GM20000 (cell line): ENCODE data around the gene SOAT2.

ENCODE experiments used
- DNase-seq: peaks from one replicate; pipeline ENCODE4 v3.0.0; 2012; ENCODE audit warnings: low spot score
- CTCF ChIP-seq: IDR thresholded peaks from 2 replicates; pipeline ENCODE4 v1.5.1; 2012; ENCODE audit warnings: mild to moderate bottlenecking, control low read depth; ENCODE audit errors: extremely low read depth, missing control alignments

Gene SOAT2

GRCh38 chr12:53113136-53113705 is 9.9 kb downstream of the SOAT2 start:
- peak; percentile 9 for DNase-seq
- TF ChIP-seq CTCF: no peak

- TF ChIP-seq CTCF: no peak
- peak; percentile 14 for DNase-seq
Measured at GRCh38 chr12:53113951-53114350, 10.7 kb downstream of the SOAT2 start.

- TF ChIP-seq CTCF: no peak
- DNase-seq: peak; percentile 25
Measured at GRCh38 chr12:53115112-53115890, 12.0 kb downstream of the SOAT2 start.

- no peak for TF ChIP-seq CTCF
- peak; percentile 12 for DNase-seq
Measured at GRCh38 chr12:53115891-53116648, 12.8 kb downstream of the SOAT2 start.

GRCh38 chr12:53118751-53119300 is 15.5 kb downstream of the SOAT2 start:
- TF ChIP-seq CTCF: no peak

GRCh38 chr12:53120685-53121525 is 17.6 kb downstream of the SOAT2 start:
- no peak for TF ChIP-seq CTCF
- DNase-seq: peak; percentile 19

More at GRCh38 chr12:53118751-53119300, 15.5 kb downstream of the SOAT2 start:
- DNase-seq: no peak
